ENCODE measurements around the gene MYB. TPM values are rescaled to one million over a fixed set of nuclear protein-coding genes. Genes with fewer than 3 reads are reported as not detected.

MYB gene
- total and polyA plus RNA-seq, 9 donors = 0.40 to 1.5 (median 1.1) TPM

DNA sequence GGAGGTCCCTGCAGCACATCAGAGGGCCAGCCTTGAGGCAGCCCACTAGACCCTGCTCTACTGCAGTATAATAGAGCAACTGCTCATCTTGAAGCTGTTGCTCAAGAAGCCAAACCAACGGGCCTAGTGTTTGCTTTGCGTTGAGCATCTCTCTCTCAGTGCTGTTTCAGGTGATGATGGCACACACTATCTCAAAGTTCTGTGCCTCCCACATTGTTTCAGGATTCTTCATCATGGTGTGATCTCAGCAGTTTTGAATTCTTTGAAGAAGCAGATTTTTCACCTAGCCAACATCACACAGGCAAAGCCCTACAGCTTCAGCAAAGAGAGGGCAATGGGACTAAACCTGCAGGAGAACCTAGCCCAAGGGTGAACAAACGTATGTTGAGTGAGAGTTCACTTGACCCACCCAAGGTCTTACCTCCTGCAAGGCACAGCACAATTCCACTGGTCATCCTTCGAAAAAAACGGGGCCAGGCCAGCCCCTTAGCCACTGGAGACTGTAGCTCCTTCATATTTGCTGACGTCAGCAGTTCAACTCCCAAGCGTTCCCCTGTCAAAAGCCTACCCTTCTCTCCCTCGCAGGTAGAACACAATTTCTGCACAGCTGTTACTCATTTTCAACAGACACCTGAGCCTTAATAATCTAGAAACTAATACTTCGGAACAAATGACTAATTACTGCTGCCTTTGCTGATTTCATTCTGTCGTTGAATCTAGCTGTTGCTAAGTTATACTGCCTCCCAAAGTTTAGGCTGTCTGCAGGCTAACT, 15.8 kb downstream of the MYB start:
- WGBS (ENCODE audit: insufficient coverage) = 76% methylated on average over 8 of the region's 10 CpGs
- DNase-seq = no peak
- no peak overlapping the region for H3K27ac ChIP-seq (ENCODE audit: low read length)
- H3K4me3 ChIP-seq (ENCODE audit: low read length) = no peak overlapping the region
- H3K36me3 ChIP-seq (ENCODE audit: control insufficient read depth, insufficient read depth, low read length) = peaks cover 2% of the 10 kb centered on the region
- no peaks in the 10 kb centered on the region for H3K27me3 ChIP-seq (ENCODE audit: control insufficient read depth, insufficient read depth, low read length)
- no peaks in the 10 kb centered on the region for H3K4me1 ChIP-seq (ENCODE audit: control insufficient read depth, insufficient read depth, low read length)
- no peaks in the 10 kb centered on the region for H3K9me3 ChIP-seq (replicated peaks; ENCODE audit: control insufficient read depth, low read depth, low read length)

DNA sequence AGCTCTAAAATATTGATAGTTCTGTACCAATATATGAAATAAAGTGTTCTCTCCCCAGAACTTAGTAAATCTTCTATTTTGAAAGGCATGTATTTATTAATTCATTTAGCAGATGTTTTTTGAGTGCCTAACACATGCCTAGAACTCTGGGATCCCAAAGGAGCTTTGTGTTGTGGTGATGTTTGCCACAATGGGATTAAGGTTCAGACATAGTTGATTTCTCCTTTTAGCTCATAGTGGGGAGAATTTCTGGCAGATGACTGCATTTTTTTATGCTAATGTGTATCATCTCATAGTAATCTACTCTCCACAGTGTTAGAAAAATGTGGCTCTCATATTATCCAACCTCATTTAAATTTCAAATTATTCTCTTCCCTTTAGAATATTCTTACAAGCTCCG, 21.7 kb downstream of the MYB start:
- no peaks in the 10 kb centered on the region for H3K9me3 ChIP-seq (replicated peaks; ENCODE audit: control insufficient read depth, low read depth, low read length)

GRCh38 chr6:135204951-135205350, 23.8 kb downstream of the MYB start:
- H3K4me3 ChIP-seq (ENCODE audit: low read length) = no peak overlapping the region
- no peak for DNase-seq
- H3K36me3 ChIP-seq (ENCODE audit: control insufficient read depth, insufficient read depth, low read length) = peaks cover 2% of the 10 kb centered on the region
- WGBS (ENCODE audit: insufficient coverage) = no CpG with 5 or more reads among the region's 4 CpGs
- H3K27me3 ChIP-seq (ENCODE audit: control insufficient read depth, insufficient read depth, low read length) = no peaks in the 10 kb centered on the region
- H3K9me3 ChIP-seq (replicated peaks; ENCODE audit: control insufficient read depth, low read depth, low read length) = no peaks in the 10 kb centered on the region
- H3K27ac ChIP-seq (ENCODE audit: low read length) = no peak overlapping the region
- H3K4me1 ChIP-seq (ENCODE audit: control insufficient read depth, insufficient read depth, low read length) = no peaks in the 10 kb centered on the region

More for the DNA sequence above, 21.7 kb downstream of the MYB start:
- no peaks in the 10 kb centered on the region for H3K27me3 ChIP-seq (ENCODE audit: control insufficient read depth, insufficient read depth, low read length)
- H3K36me3 ChIP-seq (ENCODE audit: control insufficient read depth, insufficient read depth, low read length) = peaks cover 2% of the 10 kb centered on the region
- DNase-seq = no peak
- no peaks in the 10 kb centered on the region for H3K4me1 ChIP-seq (ENCODE audit: control insufficient read depth, insufficient read depth, low read length)
- no CpG with 5 or more reads among the region's 1 CpG for WGBS (ENCODE audit: insufficient coverage)
- H3K4me3 ChIP-seq (ENCODE audit: low read length) = no peak overlapping the region
- H3K27ac ChIP-seq (ENCODE audit: low read length) = no peak overlapping the region

GRCh38 chr6:135209803-135210202, 28.7 kb downstream of the MYB start:
- WGBS (ENCODE audit: insufficient coverage) = 67% methylated on average over 4 of the region's 6 CpGs
- H3K36me3 ChIP-seq (ENCODE audit: control insufficient read depth, insufficient read depth, low read length) = no peaks in the 10 kb centered on the region
- DNase-seq = peak; percentile 38
- H3K9me3 ChIP-seq (replicated peaks; ENCODE audit: control insufficient read depth, low read depth, low read length) = no peaks in the 10 kb centered on the region
- H3K4me3 ChIP-seq (ENCODE audit: low read length) = no peak overlapping the region
- H3K27me3 ChIP-seq (ENCODE audit: control insufficient read depth, insufficient read depth, low read length) = no peaks in the 10 kb centered on the region
- no peak overlapping the region for H3K27ac ChIP-seq (ENCODE audit: low read length)
- H3K4me1 ChIP-seq (ENCODE audit: control insufficient read depth, insufficient read depth, low read length) = no peaks in the 10 kb centered on the region

GRCh38 chr6:135210632-135211305, 29.7 kb downstream of the MYB start:
- 85% methylated on average over 6 of the region's 12 CpGs for WGBS (ENCODE audit: insufficient coverage)
- no peak for DNase-seq
- H3K36me3 ChIP-seq (ENCODE audit: control insufficient read depth, insufficient read depth, low read length) = no peaks in the 10 kb centered on the region

DNA sequence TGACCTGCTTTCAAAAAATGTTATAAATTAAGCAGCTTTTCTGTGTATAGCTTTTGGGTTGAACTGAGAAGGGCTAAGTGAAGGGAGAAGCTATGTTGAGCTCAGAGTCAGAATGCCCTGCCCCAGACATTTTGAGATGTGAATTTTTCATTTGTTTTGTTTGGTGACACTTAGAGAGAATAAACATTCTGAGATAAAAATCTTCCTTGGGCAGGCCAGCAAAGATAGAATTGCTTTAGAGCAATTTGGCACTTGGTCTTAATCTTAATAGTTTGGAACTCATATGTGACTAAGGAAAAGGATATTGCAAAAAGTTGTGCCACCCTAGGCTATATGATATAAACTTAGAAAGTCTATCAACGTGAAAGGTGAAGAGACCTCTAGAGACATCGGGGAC, 30.2 kb downstream of the MYB start:
- H3K36me3 ChIP-seq (ENCODE audit: control insufficient read depth, insufficient read depth, low read length) = no peaks in the 10 kb centered on the region
- no peaks in the 10 kb centered on the region for H3K4me1 ChIP-seq (ENCODE audit: control insufficient read depth, insufficient read depth, low read length)
- H3K9me3 ChIP-seq (replicated peaks; ENCODE audit: control insufficient read depth, low read depth, low read length) = no peaks in the 10 kb centered on the region
- H3K27ac ChIP-seq (ENCODE audit: low read length) = no peak overlapping the region
- H3K27me3 ChIP-seq (ENCODE audit: control insufficient read depth, insufficient read depth, low read length) = no peaks in the 10 kb centered on the region
- WGBS (ENCODE audit: insufficient coverage) = no CpG with 5 or more reads among the region's 2 CpGs
- H3K4me3 ChIP-seq (ENCODE audit: low read length) = no peak overlapping the region
- DNase-seq = no peak

More at GRCh38 chr6:135210632-135211305, 29.7 kb downstream of the MYB start:
- H3K9me3 ChIP-seq (replicated peaks; ENCODE audit: control insufficient read depth, low read depth, low read length) = no peaks in the 10 kb centered on the region
- no peak overlapping the region for H3K4me3 ChIP-seq (ENCODE audit: low read length)
- no peak overlapping the region for H3K27ac ChIP-seq (ENCODE audit: low read length)
- no peaks in the 10 kb centered on the region for H3K4me1 ChIP-seq (ENCODE audit: control insufficient read depth, insufficient read depth, low read length)
- H3K27me3 ChIP-seq (ENCODE audit: control insufficient read depth, insufficient read depth, low read length) = no peaks in the 10 kb centered on the region

DNA sequence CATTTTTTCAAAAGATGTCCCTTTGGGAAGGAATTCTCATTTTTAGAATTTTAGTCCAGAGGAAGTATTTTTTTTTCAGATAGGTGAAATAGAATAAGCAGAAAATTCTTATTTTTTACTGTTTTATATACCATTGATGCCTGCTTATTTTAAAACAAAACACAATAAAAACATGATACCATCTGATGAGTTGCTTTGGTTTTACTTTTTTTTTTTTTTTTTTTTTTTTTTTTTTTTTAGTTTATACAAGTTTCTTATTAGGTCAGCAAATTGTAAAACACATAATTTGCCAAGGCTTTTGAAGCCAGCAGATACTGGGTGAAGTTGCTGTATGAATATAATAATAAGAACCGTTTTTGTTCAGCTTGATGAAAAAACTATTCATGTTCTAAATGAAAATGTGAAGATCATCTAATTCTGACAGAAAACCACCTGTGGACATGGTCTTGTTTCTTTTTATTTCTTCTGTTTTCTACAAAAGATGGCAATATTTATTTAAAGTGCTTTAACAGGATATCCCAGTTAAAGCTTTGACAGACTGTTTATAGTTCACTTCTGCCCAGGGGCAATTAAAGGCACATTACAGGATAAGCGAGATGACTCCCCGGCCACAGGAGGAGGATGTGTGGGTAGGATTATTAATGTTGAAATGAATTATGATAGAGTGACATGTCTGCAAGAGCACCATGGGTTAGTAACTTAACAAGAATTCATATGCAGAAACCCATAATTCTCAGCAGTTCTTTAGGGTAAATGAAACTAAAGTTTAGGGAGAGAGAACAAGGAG, 31.1 kb downstream of the MYB start:
- H3K27ac ChIP-seq (ENCODE audit: low read length) = no peak overlapping the region
- no peak overlapping the region for H3K4me3 ChIP-seq (ENCODE audit: low read length)
- no peak for DNase-seq
- no peaks in the 10 kb centered on the region for H3K9me3 ChIP-seq (replicated peaks; ENCODE audit: control insufficient read depth, low read depth, low read length)
- H3K4me1 ChIP-seq (ENCODE audit: control insufficient read depth, insufficient read depth, low read length) = no peaks in the 10 kb centered on the region
- no peaks in the 10 kb centered on the region for H3K36me3 ChIP-seq (ENCODE audit: control insufficient read depth, insufficient read depth, low read length)
- no peaks in the 10 kb centered on the region for H3K27me3 ChIP-seq (ENCODE audit: control insufficient read depth, insufficient read depth, low read length)
- 50% methylated on average over 1 of the region's 3 CpGs for WGBS (ENCODE audit: insufficient coverage)

- 40% methylated on average over 1 of the region's 5 CpGs for WGBS (ENCODE audit: insufficient coverage)
- H3K9me3 ChIP-seq (replicated peaks; ENCODE audit: control insufficient read depth, low read depth, low read length) = no peaks in the 10 kb centered on the region
- DNase-seq = no peak
- no peak overlapping the region for H3K4me3 ChIP-seq (ENCODE audit: low read length)
- H3K36me3 ChIP-seq (ENCODE audit: control insufficient read depth, insufficient read depth, low read length) = no peaks in the 10 kb centered on the region
- H3K27me3 ChIP-seq (ENCODE audit: control insufficient read depth, insufficient read depth, low read length) = no peaks in the 10 kb centered on the region
- H3K27ac ChIP-seq (ENCODE audit: low read length) = no peak overlapping the region
- H3K4me1 ChIP-seq (ENCODE audit: control insufficient read depth, insufficient read depth, low read length) = no peaks in the 10 kb centered on the region
Measured at GRCh38 chr6:135212935-135213334, 31.8 kb downstream of the MYB start.

- no CpG with 5 or more reads among the region's 4 CpGs for whole genome bisulfite sequencing (ENCODE audit: insufficient coverage)
- Histone ChIP-seq H3K27ac (ENCODE audit: low read length) (no peak overlapping the region), H3K36me3 (ENCODE audit: control insufficient read depth, insufficient read depth, low read length) (no peaks in the 10 kb centered on the region), H3K27me3 (ENCODE audit: control insufficient read depth, insufficient read depth, low read length) (no peaks in the 10 kb centered on the region), H3K4me3 (ENCODE audit: low read length) (no peak overlapping the region), H3K9me3 (replicated peaks; ENCODE audit: control insufficient read depth, low read depth, low read length) (no peaks in the 10 kb centered on the region), H3K4me1 (ENCODE audit: control insufficient read depth, insufficient read depth, low read length) (no peaks in the 10 kb centered on the region)
- DNase-seq = no peak
Measured at GRCh38 chr6:135213616-135214015, 32.5 kb downstream of the MYB start.

- no peaks in the 10 kb centered on the region for H3K36me3 ChIP-seq (ENCODE audit: control insufficient read depth, insufficient read depth, low read length)
- H3K27me3 ChIP-seq (ENCODE audit: control insufficient read depth, insufficient read depth, low read length) = no peaks in the 10 kb centered on the region
- H3K4me1 ChIP-seq (ENCODE audit: control insufficient read depth, insufficient read depth, low read length) = no peaks in the 10 kb centered on the region
- H3K9me3 ChIP-seq (replicated peaks; ENCODE audit: control insufficient read depth, low read depth, low read length) = no peaks in the 10 kb centered on the region
- WGBS (ENCODE audit: insufficient coverage) = 67% methylated on average over 2 of the region's 3 CpGs
- DNase-seq = no peak
- no peak overlapping the region for H3K27ac ChIP-seq (ENCODE audit: low read length)
- H3K4me3 ChIP-seq (ENCODE audit: low read length) = no peak overlapping the region
Measured at GRCh38 chr6:135215160-135215559, 34.1 kb downstream of the MYB start.
